HG03139 (cell line): Measurements from ENCODE around the gene NOVA2.
A peak's percentile ranks its signal among the peaks of the same experiment; 100 is the strongest.

Experiments
- ATAC-seq: cut with Tn5 transposase; IDR thresholded peaks from one replicate; pipeline ENCODE4 v1.9.1; 2021; ENCODE audit not compliant: unreplicated experiment

The NOVA2 gene

DNA sequence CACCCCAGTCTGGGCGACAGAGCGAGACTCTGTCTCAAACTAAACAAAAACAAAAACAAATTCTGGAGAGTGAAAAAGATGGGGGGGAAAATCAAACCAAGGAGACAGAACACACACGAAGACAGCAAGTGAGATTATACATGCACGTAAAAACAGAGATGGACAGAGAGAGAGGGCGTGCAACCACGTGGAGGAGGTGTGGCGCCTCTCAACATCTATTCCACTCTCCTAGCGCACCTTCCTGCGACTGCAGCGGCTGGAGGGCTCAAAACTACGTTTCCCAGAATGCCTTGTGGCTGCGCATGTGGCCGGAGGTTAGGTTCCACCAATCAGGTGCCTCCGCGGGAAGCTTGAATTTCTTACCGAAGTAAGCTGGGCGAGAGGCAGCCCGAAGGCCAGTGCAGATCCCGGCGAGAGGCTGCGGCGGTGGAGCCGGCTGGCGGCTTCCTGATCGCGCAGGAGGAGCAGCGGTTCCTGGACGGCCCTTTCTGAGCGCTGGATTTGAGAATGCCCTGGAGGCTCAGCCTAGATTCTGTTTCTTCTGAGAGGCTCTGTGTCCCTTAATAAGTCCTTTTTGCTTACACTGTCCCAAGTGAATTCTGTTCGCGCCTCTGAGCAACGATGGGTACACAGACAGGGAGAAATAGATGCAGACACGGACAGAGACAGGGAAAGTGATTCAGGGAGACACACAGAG lies 46.0 kb downstream of the NOVA2 start:
- no peak for ATAC-seq

- no peak for ATAC-seq
These were observed 48.7 kb downstream of the NOVA2 start for GRCh38 chr19:45924891-45925447.

GRCh38 chr19:45922281-45922680 lies 51.4 kb downstream of the NOVA2 start:
- no peak for ATAC-seq

GRCh38 chr19:45920458-45920857 lies 53.2 kb downstream of the NOVA2 start:
- no peak for ATAC-seq

- ATAC-seq: no peak
These were observed 54.0 kb downstream of the NOVA2 start for GRCh38 chr19:45919678-45920077.

DNA sequence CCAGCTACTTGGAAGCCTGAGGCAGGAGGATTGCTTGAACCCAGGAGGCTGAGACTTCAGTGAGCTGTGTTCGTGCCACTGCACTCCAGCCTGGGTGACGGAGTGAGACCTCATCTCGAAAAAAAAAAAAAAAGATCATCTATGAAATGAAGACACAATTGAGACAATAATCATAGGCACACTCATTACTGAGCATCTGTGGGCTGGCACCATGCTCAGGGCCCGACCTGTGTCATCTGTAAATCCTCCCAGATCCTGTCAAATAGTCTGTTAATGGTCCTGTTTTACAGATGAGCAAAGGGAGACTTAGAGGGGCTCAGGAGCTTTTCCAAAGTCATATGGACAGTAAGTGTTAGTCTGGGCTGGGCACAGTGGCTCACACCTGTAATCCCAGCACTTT lies 54.9 kb downstream of the NOVA2 start:
- no peak for ATAC-seq

DNA sequence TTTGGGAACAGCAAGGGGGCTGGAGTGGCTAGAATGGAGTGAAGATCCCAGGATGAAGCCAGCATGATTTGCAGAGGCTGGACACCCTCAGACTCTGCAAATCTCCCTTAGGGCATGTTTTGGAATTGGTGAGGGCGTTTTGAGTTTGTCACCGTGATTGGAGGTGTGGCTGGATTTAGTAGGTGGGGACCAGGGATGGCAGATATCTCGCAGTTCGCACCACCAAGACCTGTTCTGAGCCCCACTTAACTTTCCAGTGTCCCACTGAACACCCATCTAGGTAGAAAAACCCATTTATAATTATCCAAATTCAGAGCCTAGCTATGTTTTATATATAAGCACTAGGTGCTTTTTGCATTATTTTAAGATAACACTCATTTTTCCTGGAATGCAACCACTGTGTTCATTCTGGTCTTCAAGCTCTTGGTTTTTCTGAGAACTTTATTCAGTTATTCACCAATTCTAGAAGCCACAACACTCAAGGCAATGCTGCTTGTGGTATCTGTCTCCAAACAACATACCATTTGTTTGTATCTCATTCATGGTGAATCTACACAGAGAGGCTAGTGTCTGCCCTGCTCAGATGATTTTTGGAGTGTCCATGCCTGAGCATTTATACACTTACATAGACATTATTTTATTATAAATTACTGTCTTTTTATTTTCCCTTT lies 56.1 kb downstream of the NOVA2 start:
- no peak for ATAC-seq

GRCh38 chr19:45913874-45914830 lies 59.5 kb downstream of the NOVA2 start, which contains the start of gene NANOS2:
TSS of gene NANOS2 (minus strand) at chr19:45914778. CDS start at chr19:45914693, 85 bp downstream.
- ATAC-seq: no peak

- ATAC-seq: no peak
These were observed 62.4 kb downstream of the NOVA2 start for GRCh38 chr19:45911291-45911690.

DNA sequence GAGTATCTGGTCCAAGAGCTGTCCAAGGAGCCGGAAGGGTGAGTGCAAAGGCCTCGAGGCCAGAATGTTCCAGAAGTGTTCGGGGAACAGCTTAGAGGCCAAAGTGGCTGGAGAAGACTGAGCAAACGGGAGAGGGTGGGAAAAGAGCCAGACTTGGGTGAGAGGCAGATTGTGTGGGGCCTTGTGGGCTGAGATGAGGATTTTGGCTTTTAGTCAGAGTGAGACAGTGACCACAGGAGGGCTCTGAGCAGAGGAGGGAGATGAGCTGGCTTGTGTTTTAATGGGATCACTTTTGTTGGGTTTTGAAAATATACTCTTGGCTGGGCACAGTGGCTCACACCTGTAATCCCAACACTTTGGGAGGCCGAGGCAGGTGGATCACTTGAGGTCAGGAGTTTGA lies 64.7 kb downstream of the NOVA2 start:
- no peak for ATAC-seq

GRCh38 chr19:45906221-45906620 lies 67.4 kb downstream of the NOVA2 start:
- no peak for ATAC-seq

GRCh38 chr19:45905011-45905410 lies 68.7 kb downstream of the NOVA2 start:
- no peak for ATAC-seq

- ATAC-seq: peak; percentile 76
These were observed 70.7 kb downstream of the NOVA2 start for GRCh38 chr19:45902651-45903625.

DNA sequence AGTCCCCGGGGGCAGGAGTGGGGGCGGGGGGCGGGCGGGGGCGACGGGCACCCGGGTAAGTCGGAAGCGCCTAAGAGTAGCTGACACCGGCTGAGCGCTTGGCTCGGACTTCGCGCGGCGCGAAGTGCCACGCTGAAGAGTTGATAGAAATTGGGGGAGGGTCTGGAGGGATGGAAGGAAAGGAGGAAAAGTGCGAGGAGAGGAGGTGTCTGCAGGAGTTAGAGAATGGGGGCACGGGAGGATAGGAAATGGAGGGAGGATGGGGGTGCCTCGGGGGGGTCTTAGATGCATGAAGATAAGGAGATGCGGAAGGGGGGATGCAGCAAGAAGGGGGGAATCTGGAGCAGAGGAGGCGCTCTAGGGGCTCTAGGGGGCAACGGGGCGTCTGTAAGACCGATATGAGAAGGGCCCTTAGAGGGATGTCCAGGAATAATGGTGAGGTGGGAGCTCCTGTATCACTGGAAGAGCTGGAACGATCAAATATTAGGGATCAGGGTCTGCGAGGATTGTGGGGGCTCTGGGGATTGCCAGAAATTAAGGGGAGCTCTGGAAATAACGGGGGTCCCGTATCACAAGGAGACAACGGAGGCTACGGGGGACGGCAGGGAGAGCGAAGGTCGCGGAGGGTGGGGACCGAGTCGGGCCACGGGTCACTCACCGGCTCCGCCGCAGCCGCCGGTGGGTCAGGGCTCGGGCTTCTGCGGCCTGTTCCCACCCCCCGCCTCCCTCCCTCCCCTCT lies 71.6 kb downstream of the NOVA2 start, which contains the start of gene MYPOP:
Gene MYPOP, minus strand, starts transcription at position 702 of the 739 bp plus-strand sequence. CDS start 840 bp downstream, outside the sequence.
- ATAC-seq: no peak

DNA sequence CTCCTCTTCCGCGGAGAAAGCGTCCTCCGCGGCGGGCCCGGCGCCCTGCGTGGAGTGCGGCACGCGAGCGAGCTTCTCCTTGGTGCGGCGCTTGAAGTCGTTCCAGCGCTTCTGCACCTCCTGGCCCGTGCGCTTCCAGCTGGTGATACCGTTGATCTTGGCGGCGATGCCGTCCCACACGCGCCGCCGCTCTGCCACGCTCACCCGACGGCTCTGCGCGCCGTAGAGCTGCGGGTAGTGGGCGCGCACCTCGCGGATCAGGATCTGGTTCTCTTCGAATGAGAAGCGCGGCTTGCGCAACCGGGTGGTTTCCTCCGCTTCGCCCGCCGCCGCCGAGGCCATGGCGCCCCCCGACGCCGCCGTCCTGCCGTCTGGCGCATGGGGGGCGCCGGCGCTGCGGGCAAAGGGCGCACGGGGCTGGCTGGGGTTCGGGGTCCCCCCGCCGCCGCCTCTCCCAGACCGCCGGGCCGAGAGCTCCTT lies 72.2 kb downstream of the NOVA2 start:
- no peak for ATAC-seq

- ATAC-seq: no peak
These were observed 72.8 kb downstream of the NOVA2 start for GRCh38 chr19:45900738-45901431.

- no peak for ATAC-seq
These were observed 73.6 kb downstream of the NOVA2 start for GRCh38 chr19:45899919-45900589.

- ATAC-seq: no peak
These were observed 74.4 kb downstream of the NOVA2 start for GRCh38 chr19:45899253-45899652.
